GM21576 (cell line): ENCODE results near the gene PPP1R12C.

ENCODE experiments used
- ATAC-seq: cut with Tn5 transposase; IDR thresholded peaks from one replicate; pipeline ENCODE4 v1.9.1; 2021; ENCODE audit warnings: mild to moderate bottlenecking, moderate library complexity; ENCODE audit not compliant: unreplicated experiment

PPP1R12C gene

DNA sequence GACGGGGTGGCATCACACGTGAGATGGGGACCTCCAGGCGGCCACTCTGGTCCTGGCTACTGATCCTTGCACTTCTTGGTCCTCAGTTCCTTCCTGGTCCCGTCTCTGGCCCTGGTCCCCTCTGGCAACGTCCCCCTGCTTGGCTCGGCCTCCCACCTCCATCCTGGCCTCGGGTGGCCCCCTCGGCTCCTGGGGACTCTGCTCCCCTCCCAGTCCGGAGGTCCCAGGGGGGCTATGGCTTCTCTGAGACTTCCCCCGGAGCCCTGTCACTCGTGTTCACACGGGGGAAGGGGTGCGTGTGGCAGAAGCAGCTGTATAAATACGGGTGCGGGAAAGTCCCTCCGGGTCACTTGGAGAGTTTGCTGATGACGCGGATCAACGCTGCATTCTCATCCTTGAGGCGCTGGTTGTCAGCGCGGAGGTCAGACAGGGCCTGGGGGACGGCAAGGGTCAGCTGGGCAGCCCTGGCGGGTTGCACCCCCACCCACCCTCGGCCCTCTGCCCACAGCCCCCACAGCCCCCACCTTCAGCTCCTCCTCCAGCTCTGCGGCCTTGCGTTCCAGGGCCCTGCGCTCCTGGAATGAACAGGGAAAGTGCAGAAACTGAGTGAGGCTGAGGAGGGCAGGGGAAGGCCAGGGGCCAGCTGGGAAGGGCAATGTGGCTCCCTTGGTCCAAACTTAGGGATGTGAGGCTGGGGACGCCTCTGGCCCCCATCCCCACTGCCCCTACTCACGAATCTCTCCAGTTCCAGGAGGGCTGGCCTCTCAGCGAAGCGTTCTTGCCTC is 26.1 kb downstream of the PPP1R12C start:
- no peak for ATAC-seq

DNA sequence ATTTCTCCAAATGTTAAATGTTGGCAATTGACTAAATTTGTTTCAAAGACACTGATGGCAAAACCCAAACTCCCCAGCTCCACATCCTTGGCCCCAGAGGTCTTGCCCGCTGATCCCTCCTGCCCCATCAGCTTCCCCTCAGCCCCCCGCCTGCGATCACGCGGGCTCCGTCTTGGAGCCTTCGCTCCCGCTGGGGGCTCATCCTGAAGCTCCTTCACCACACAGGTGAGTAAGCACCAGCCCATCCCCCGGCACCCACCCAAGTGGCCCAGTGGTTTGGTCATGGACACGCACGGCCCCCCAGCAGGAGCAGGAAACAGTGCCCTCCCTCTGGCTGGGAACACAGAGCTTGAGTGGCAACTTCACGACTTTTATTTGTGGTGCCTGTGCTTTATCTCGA is 26.9 kb downstream of the PPP1R12C start:
- ATAC-seq = no peak

DNA sequence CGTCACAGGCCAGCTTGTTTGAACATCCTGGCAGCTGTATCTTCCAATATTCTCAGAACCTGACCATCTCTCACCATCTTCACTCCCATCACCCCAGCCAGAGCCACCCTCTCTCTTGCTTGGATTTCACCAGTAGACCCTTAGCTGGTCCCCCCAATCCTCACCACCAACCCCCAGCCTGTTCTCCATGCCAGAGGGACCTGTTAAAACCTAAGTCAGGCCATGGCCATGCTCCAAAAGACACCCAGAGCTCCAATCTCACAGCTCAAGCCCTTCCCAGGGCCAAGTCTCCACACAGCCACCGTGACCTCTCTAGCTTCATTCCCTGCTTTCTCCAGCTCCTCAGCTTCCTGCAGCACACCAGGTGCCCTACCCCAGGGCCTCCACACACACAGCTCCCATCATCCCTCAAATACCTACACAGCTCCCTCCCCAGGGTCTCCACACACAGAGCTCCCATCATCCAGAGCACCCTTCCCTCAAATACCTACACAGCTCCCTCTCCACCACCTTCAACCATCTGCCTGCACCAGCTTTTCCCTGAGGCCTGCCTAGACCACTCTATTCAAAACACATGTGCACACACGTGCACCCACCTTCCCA is 28.0 kb downstream of the PPP1R12C start:
- ATAC-seq = no peak

DNA sequence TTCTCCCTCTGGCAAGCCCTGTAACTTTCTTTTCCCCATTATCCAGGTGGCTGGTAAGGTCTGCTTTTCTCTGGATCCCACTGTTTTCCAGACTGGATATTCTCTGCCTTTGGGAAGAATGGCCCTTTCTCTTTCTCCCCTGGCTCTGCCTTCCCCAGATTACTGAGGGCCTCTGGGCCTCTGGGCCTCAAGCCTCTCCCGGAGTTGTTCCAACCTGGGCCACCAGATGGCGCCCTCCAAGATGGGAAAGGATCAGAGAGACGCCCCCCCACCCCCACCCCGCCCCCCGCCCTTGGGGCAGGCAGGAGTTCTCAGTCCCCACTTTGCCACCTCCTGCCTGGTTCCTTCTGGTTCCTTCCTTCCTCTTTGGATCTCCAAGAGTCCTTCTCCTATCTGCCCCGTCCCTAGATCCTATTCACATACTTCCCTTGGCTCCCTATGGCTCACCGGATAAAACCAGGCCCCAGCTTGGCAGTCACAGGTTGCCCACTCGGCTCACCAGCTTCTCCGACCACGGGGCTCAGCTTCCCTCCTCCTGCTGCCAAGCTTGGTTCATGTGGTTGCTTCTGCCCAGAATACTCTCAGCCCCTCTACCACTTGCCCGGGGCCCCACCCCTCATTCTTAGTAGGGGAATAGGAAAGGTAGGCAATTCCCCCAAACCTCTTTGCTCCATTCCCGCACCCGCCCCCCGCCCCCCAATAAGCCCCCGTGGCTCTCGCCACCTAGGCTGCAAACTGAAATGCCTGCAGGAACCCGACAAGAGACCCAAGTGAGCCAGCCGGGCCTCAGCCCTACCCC is 28.7 kb downstream of the PPP1R12C start:
- no peak for ATAC-seq

DNA sequence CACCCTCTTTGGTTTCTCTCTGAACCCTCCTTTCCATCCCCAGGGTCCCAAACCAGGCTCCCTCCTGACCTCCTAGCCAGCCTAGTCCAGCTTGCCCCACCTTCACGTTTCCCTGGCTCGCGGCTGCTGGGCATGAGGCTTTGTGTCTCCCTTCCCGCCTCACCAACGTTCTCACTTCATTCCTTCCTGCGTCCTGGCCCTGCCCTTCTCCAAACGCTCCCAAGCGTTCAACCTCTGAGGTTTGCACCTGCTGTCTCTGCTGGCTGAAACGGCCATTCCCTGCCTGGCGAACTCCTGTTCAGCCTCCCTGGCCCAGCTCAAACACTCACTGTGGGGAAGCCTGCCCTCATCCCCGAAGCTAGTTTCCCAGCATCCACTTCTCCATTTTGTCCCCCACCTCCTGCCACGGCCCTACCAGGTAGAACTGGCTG is 29.4 kb downstream of the PPP1R12C start:
- ATAC-seq = no peak

DNA sequence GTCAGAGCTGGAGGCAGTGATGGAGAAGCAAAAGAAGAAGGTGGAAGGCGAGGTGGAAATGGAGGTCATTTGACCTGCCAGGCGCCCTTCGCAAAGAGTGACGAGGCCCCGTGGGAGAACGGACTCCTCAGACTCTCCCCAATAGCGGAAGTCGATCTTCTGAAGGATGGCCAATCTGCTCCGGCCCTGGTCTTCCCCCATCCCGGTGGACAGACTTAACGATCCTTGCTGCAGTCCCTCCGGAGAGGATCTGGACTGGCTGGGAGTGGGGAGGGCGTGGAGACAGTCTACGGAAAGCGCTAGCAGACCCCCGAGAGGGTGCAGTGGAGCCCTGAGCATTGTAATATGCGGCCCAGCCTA is 29.9 kb downstream of the PPP1R12C start:
- no peak for ATAC-seq

DNA sequence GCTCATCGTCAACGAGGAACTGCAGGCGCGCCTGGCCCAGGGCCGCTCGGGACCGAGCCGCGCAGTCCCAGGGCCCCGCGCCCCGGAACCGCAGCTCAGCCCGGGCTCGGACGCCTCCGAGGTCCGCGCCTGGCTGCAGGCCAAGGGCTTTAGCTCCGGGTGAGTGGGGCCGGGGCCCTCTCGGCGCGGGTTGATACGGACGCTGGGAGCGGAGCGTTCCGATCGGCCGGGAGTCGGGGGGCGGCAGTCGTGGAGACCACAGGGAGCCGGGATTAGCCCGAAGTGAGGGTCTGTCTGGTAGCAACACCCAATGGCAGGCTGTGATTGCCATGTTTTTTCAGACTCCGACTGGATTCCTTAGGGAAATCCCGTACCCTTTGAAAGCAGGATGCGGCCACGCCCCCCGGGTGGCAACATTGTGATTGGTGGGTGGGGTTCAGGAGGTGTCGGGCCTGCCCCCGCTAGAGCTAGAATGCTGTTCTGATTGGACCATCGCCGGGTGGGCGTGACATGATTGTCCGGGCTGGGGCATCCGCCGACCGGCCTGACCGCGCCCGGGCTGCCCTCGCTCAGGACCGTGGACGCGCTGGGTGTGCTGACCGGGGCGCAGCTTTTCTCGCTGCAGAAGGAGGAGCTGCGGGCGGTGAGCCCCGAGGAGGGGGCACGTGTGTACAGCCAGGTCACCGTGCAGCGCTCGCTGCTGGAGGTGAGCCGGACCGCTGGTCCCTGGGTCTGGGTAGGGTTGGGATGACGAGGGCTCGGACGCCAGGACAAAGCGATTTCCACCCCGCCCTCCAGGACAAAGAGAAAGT is 30.5 kb downstream of the PPP1R12C start:
- ATAC-seq = no peak

DNA sequence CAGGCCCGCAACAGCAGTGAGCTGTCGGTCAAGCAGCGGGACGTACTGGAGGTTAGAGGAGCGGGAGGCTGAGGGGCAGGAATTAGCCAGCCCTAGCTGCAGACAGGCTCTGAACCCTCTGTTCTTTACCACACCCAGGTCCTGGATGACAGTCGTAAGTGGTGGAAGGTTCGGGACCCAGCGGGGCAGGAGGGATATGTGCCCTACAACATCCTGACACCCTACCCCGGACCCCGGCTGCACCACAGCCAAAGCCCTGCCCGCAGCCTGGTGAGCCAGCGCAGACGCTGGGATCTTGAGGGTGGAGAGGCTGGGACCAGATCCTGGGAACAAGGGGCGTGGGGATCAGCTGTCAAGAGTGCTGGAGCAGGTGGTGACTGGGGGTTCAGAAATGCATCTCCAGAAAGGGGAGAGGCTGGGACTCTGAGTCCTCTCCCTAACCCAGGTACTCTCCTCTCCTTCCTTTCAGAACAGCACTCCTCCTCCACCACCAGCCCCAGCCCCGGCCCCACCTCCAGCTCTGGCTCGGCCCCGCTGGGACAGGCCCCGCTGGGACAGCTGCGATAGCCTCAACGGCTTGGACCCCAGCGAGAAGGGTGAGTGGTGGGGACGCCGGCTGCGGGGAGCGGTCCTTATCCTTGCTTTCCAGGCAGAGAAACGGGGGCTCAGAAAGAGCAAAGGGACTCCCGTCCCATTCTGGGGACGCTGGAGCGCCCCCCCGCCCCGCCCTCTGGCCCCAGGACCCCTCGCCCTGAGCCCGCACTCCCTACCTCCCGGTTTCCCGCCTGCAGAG is 31.3 kb downstream of the PPP1R12C start:
- no peak for ATAC-seq

DNA sequence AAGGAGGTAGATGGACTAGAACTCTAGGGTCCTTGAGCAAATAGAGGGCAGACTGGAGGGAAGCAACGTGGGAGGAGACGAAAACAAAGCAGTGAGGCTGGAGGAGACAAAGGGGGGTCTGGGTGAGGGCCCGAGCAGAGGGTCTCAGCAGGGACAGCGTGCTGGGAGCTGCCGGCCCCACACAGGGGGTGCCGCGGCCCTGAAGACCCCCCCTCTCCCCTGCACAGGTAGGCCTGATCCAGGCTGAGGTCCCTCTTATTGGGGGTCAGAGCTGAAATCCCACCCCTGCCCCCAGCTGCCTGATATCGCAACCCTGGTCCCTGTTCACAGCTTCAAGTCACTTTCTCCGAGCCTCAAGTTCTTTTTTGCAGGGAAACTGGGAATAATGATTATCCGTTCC is 33.0 kb downstream of the PPP1R12C start:
- ATAC-seq = no peak

DNA sequence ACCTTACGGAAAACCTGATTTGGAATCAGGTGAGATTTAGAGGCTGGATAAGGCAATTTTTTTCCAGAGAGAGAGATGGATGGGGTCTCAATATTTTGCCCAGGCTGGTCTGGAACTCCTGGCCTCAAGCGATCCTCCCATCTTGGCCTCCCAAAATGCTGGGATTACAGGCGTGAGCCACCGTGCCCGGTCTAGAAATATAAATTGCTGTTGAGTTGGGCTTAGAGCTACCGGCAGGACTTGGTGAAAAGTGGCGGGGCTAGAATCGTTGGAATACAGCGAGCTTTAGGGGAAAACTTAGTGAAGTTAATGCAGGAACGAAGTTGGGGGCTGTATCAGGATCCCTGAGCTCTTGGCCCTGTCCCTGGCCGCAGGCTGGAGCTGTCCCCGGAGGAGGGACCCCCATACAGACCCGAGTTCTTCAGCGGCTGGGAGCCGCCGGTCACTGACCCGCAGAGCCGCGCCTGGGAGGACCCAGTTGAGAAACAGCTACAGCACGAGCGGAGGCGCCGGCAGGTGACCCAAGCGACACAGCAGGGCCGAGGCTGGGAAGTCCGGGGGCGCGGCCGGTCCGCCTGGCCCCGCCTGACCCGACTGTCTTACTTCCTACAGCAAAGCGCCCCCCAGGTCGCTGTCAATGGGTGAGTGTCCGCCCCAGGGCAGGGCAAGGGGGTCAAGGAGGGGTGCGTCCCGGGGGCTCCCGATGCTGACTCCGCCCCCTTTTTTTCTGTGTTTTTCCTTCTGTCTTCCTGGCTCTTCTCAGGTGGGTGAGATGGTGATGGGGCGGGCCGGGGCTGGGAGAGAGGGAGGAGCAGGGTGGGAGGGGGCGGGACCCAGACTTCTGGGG is 34.2 kb downstream of the PPP1R12C start:
- ATAC-seq = no peak

DNA sequence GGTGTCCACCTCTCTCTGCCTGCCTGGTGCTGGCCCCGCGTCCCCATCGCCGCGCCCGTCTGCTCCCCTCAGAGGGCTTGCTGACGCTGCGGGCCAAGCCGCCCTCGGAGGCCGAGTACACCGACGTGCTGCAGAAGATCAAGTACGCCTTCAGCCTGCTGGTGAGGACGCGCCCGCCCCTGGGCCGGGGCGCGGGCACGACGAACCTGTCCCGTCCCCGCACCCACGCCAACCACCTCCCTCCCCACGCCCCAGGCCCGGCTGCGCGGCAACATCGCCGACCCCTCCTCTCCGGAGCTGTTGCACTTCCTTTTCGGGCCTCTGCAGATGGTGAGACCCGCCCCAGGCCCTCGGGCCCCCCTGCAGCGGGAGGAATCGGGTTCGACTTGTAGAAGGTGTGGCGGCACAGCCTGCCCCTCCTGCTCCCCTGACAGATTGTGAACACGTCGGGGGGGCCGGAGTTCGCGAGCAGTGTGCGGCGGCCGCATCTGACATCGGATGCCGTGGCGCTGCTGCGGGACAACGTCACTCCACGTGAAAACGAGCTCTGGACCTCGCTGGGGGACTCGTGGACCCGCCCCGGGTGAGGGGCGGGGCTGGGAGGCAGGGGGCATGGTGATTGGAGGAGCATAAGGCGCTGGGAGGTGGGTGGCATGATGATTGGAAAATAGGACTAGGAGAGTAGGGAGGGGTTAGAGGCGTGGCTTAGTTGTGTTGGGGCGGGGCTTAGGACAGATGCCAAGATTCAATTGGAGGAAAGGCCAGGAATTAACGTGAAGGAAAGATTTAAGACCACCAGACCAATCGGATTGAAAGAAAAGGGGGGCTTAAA is 35.2 kb downstream of the PPP1R12C start:
- ATAC-seq = no peak

DNA sequence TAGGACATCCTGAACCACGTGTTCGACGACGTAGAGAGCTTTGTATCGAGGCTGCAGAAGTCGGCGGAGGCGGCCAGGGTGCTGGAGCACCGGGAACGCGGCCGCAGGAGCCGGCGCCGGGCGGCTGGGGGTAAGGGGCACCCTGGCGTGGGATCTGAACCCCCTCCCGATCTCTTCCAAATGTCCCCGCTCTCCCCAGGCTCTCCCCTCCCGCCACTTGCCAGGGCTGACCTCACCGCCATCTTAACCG is 35.7 kb downstream of the PPP1R12C start:
- no peak for ATAC-seq

DNA sequence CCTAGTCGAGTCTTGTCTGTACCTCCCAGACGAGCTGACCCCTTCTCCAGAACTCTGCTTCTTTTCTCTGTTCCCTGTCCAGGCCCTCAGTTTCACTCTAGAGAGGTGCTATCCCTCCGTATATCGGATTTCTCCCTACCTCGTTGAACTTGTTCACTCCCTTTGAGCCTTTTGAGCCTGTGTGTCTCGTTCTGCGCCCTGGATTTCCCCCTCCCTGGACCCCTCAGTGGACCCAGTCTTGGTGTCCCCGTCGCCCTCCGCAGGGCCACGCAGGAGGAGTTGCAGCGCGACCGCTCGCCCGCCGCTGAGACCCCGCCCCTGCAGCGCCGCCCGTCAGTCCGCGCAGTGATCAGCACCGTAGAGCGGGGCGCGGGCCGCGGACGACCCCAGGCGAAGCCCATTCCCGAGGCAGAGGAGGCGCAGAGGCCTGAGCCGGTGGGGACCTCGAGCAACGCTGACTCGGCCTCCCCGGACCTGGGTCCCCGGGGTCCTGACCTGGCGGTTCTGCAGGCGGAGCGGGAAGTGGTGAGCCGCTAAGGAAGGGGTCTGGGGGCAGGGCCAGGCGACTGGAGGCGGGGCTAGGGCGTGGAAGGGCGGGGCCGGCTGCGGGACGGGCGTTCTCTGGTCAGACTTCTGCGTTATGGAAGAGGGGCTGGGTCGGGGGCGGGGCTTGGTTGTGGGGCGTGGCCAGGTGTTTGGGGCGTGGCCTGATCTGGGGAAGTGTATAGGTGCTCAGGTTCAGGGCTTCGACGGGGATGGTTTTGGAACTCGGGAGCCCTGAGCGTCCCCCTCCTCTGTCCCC is 36.3 kb downstream of the PPP1R12C start:
- ATAC-seq = no peak

DNA sequence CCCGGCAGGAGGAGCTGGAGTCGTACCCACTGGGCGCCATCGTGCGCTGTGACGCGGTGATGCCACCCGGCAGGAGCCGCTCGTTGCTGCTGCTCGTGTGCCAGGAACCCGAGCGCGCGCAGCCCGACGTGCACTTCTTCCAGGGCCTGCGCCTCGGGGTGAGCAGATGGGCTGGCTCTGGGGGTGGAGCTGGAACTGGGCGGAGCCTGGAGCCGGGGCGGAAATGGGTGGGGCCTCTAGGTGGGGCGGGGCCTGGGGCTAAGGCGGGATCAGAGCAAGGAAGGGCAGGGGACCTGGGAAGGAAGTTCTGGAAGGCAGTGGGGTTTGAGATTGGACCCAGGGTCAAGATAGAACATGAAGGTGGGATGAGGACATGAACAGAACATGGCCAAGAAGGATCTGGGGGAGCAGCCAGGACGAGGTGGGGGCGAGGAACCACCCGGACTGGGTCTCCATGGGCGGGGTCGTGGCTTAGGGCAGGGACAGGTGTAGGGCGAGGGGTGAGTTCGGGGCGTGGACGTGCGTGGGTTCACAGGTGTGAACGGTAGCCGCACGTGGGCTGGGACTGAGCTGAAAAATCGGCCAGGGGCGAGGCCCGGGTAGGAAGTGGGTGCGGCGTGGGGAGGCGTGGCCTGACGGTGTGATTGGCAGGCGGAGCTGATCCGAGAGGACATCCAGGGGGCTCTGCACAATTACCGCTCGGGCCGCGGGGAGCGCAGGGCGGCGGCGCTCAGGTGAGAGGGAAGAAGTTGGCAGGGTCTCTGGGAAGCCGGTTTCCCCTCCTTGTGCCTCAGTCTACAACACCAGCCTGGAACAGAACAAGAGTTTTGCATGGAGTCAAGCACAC is 37.1 kb downstream of the PPP1R12C start:
- no peak for ATAC-seq

DNA sequence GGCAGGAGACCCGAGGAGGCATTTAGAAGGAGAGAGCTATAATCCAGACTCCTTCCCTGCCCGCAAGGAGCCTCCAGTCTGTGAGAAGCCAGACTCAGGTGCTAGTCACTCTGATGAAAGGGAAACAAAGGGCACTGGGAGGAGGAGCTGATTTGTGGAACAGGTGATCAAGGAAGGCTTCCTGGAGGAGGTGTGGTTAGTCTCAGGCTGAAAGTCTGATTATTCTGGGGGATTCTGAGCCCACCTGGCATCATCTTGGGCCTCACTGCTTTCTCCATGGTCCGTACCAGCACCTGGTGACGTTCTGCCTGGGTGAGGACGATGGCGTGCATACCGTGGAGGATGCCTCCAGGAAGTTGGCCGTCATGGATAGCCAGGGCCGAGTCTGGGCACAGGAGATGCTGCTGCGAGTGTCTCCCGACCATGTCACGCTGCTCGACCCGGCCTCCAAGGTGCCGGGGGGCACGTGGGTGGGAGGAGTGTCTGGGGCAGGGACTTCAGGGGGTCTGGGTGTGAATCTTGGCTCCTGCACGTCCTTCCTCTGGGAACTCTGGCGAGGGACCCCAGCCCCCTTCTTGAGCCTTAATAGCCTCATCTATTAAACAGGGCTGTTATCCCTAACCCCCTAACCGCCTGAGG is 37.9 kb downstream of the PPP1R12C start:
- no peak for ATAC-seq

DNA sequence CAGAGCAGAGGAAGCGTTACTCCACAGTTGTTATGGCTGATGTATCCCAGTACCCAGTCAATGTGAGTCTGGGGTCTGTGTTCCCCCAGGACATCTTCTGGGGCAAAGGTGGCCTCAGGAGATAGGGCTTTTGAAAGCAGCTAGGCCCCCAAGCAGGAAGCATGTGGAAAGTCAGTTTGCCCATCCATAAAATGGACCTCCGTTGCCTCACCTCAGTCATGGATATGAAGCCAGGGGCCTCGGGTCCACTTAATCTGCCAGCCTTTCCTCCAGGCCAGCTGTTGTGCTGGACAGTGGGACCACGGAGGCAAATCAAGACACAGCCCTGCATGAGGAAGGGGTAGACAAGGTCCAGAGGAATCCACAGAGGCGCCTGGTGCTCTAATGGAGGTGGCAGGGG is 38.4 kb downstream of the PPP1R12C start:
- ATAC-seq = no peak

DNA sequence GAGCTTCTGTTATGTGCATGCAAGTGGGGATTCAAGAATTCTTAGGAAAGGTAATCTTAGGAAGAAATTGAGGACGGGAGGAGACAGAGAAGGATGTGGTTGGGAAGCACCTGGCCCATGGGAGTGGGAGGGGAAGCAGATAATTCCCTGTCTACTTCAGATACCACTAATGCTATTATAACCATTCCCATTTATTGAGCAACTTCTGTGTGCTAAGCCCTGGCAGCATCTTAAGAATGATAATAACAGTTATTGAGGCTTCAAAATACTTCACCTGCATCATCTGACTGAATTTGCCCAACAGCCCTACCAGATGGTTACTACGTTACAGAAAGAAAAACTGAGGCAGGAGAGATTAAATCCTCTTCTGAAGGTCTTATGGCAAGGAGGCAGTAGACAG is 40.3 kb downstream of the PPP1R12C start:
- no peak for ATAC-seq
